K562 (cell line): ENCODE data around the gene ERF. TPM values are rescaled to one million over a fixed set of nuclear protein-coding genes. Genes with fewer than 3 reads are reported as not detected.
A peak's percentile ranks its signal among the peaks of the same experiment; 100 is the strongest.

ENCODE experiments used
- CHD1 ChIP-seq: fragments of 200-600 bp; sonication (generic); IDR thresholded peaks from one replicate; pipeline ENCODE4 v1.6.1; 2012; ENCODE audit warnings: mild to moderate bottlenecking, moderate library complexity, low read length, inconsistent platforms
- ELF2 ChIP-seq: fragments of 250-450 bp; sonication (Bioruptor Pico); IDR thresholded peaks from 2 replicates; pipeline ENCODE4 v1.5.0; 2021; ENCODE audit warnings: mild to moderate bottlenecking
- GATA2 ChIP-seq: sonication (generic); formaldehyde crosslinking; IDR thresholded peaks from 2 replicates; pipeline ENCODE4 v1.4.0; 2020; ENCODE audit warnings: mild to moderate bottlenecking, missing genetic modification reagents
- KDM2B ChIP-seq: fragments of 250-450 bp; sonication (Bioruptor Pico); IDR thresholded peaks from 2 replicates; pipeline ENCODE4 v1.8.0; 2021; ENCODE audit warnings: mild to moderate bottlenecking, moderate library complexity
- MAZ ChIP-seq, 2 experiments: fragments of 450-650 bp in 1 of 2; sonication (generic) in 1 of 2; formaldehyde crosslinking; IDR thresholded peaks in 1 of 2; conservative IDR thresholded peaks in 1 of 2; 2 replicates each; pipeline versions ENCODE4 v1.4.0 to v1.5.0; 2020; ENCODE audit warnings: mild to moderate bottlenecking in 1 of 2, missing genetic modification reagents in 1 of 2
- MYNN ChIP-seq, 2 experiments: sonication (generic); formaldehyde crosslinking in 1 of 2; IDR thresholded peaks; 2 replicates each; pipeline versions ENCODE4 v1.5.0 to v1.6.1; 2016 to 2020; ENCODE audit warnings: antibody characterized with exemption in 1 of 2, missing genetic modification reagents in 1 of 2
- RBM22 ChIP-seq: fragments of 200-400 bp; formaldehyde crosslinking; IDR thresholded peaks from 2 replicates; pipeline ENCODE4 v1.6.1; 2018; ENCODE audit warnings: low read length, low read depth; ENCODE audit not compliant: poor library complexity, severe bottlenecking
- SMC3 ChIP-seq: conservative IDR thresholded peaks from 2 replicates; pipeline ENCODE4 v1.6.1; 2011; ENCODE audit warnings: low read depth, low read length, improper control_type of control experiment; ENCODE audit not compliant: insufficient read depth
- STAT5B ChIP-seq: fragments of 250-450 bp; sonication (Bioruptor Pico); IDR thresholded peaks from 2 replicates; pipeline ENCODE4 v1.8.0; 2021; ENCODE audit warnings: mild to moderate bottlenecking, inconsistent platforms
- TRIM28 ChIP-seq: fragments of 450-650 bp; IDR thresholded peaks from 2 replicates; pipeline ENCODE4 v1.6.1; 2017
- XRCC5 ChIP-seq: fragments of 200-400 bp; formaldehyde crosslinking; IDR thresholded peaks from 2 replicates; pipeline ENCODE4 v1.6.1; 2017; ENCODE audit warnings: low read depth, mild to moderate bottlenecking, low read length
- ZFPM2 ChIP-seq: fragments of 250-450 bp; sonication (Bioruptor Pico); IDR thresholded peaks from 2 replicates; pipeline ENCODE4 v1.5.1; 2022; ENCODE audit warnings: mild to moderate bottlenecking
- ZFX ChIP-seq: sonication (generic); formaldehyde crosslinking; IDR thresholded peaks from 2 replicates; pipeline ENCODE4 v1.8.0; 2022; ENCODE audit warnings: mild to moderate bottlenecking, missing genetic modification reagents, moderate library complexity
- ZNF23 ChIP-seq: fragments of 250-450 bp; sonication (Bioruptor Pico); IDR thresholded peaks from 2 replicates; pipeline ENCODE4 v1.4.0; 2020; ENCODE audit warnings: mild to moderate bottlenecking
- ZNF586 ChIP-seq: fragments of 450-650 bp; formaldehyde crosslinking; conservative IDR thresholded peaks from 2 replicates; pipeline ENCODE4 v1.4.0; 2020; ENCODE audit warnings: mild to moderate bottlenecking, moderate library complexity
- polyA plus RNA-seq, 8 experiments: library from polyadenylated mRNA; depleted of rRNA in 4 of 8; stranded (reverse) in 5 of 8; unstranded in 3 of 8; fragments of >200 nt; fragmentation: Nextera tagmentation in 2 of 8; fragmentation: Illumina TruSeq in 1 of 8; extraction: Ambion mirVana in 2 of 8; extraction: Trizol in 1 of 8; gene quantifications; 2 replicates each; pipeline versions ENCODE4 v1.2.1 to v1.2.3, GENCODE V29; 2011 to 2014; ENCODE audit warnings: inconsistent platforms in 1 of 8, missing spikeins in 1 of 8
- total RNA-seq, 7 experiments: library from RNA; depleted of rRNA in 6 of 7; stranded (reverse); fragments of >200 nt in 6 of 7; fragmentation: Illumina TruSeq in 2 of 7; extraction: Trizol in 2 of 7; gene quantifications; 2 replicates each; pipeline versions ENCODE4 v1.2.1 to v1.2.3, GENCODE V29; 2011 to 2021; ENCODE audit warnings: low replicate concordance in 1 of 7
- TF ChIP-seq, protein P1 (sequence below): fragments of 450-650 bp; IDR thresholded peaks from 2 replicates; pipeline ENCODE4 v1.6.1; 2018; ENCODE audit not compliant: partially characterized antibody

Gene ERF
- total and polyA plus RNA-seq, 9 of the 15 experiments (the other 6 are each of a cell fraction or from before 2014, with no cell fraction given), result 0.03 to 75.4 (median 27.0) TPM

DNA sequence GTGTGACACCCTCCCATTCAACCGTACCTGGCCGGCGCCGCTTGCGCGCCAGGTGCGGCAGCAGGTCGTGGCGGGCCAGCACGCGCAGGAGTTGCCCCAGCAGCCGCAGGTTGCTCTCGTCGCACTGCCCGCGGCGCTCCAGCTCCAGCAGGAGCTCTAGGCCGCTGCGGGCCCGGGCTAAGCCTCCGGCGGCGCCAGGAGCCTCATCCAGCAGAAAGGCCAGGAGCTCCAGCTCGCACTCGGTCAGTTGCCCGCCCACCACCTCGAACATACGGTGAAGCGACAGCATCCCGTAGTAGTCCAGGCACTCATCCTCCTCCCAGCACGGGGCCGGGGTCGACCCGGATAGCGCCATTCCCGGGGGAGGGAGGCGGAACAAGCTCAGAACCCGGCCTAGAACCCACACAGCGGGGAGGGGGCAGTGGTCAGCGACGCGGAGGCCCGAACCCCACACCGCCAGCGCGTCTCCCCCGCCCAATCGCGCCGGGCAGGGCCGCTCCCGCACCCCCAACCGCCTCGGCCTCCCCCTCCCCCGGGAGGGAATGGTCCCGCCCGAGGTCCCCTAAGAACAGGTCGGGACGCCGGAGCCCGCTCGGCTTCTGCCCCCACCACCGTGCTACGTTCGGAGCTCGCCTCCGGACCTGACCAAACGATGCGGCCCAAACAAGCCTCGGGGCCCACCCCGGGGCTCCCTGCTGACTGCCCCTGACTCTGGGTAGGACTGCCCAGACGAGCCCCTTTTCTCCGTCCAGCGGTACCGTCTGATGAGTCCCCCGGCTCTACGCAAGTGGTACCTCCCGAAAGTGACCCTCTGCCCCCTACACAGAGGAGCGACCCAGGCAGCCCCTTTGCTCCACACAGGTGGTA, 38.0 kb downstream of the ERF start (continued):
- TF ChIP-seq, protein P1, sequence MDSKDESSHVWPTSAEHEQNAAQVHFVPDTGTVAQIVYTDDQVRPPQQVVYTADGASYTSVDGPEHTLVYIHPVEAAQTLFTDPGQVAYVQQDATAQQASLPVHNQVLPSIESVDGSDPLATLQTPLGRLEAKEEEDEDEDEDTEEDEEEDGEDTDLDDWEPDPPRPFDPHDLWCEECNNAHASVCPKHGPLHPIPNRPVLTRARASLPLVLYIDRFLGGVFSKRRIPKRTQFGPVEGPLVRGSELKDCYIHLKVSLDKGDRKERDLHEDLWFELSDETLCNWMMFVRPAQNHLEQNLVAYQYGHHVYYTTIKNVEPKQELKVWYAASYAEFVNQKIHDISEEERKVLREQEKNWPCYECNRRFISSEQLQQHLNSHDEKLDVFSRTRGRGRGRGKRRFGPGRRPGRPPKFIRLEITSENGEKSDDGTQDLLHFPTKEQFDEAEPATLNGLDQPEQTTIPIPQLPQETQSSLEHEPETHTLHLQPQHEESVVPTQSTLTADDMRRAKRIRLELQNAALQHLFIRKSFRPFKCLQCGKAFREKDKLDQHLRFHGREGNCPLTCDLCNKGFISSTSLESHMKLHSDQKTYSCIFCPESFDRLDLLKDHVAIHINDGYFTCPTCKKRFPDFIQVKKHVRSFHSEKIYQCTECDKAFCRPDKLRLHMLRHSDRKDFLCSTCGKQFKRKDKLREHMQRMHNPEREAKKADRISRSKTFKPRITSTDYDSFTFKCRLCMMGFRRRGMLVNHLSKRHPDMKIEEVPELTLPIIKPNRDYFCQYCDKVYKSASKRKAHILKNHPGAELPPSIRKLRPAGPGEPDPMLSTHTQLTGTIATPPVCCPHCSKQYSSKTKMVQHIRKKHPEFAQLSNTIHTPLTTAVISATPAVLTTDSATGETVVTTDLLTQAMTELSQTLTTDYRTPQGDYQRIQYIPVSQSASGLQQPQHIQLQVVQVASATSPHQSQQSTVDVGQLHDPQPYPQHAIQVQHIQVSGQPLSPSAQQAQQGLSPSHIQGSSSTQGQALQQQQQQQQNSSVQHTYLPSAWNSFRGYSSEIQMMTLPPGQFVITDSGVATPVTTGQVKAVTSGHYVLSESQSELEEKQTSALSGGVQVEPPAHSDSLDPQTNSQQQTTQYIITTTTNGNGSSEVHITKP, result peak; percentile 99
- no peak for TF ChIP-seq ZNF23 (CRISPR knock-in tag)
- TF ChIP-seq SMC3, result no peak
- no peak for TF ChIP-seq XRCC5
- no peak for TF ChIP-seq ZNF586 (CRISPR knock-in tag)
- no peak for TF ChIP-seq STAT5B
- TF ChIP-seq GATA2, result no peak
- TF ChIP-seq ZFPM2 (CRISPR knock-in tag), result no peak
- peak; percentile 56 for TF ChIP-seq RBM22
- peak; percentile 56 for TF ChIP-seq CHD1
- peak; percentile 50 for TF ChIP-seq ZFX (CRISPR knock-in tag)
- TF ChIP-seq KDM2B (CRISPR knock-in tag), result no peak
- 0 out of 2 replicates have a peak, but pooled peaks have one; percentile 21 for TF ChIP-seq ELF2
- no peak for TF ChIP-seq TRIM28
- TF ChIP-seq MAZ (CRISPR knock-in tag; conservative IDR thresholded peaks at IDR 0.05 in 1 of 2, IDR thresholded peaks at IDR 0.05 in 1 of 2), result peak; percentile 28 to 58; a peak in 2 of 4 replicates
- no peak for TF ChIP-seq MYNN (IDR thresholded peaks at IDR 0.05)
- TF ChIP-seq MYNN (CRISPR knock-in tag; IDR thresholded peaks at IDR 0.05), result no peak
